ENCODE measurements around the gene FASN. TPM values are rescaled to one million over a fixed set of nuclear protein-coding genes. Genes with fewer than 3 reads are reported as not detected.
A peak's percentile ranks its signal among the peaks of the same experiment; 100 is the strongest.

Gene FASN
- total RNA-seq, 1 donor from 2014 or later = 35.1 TPM

DNA sequence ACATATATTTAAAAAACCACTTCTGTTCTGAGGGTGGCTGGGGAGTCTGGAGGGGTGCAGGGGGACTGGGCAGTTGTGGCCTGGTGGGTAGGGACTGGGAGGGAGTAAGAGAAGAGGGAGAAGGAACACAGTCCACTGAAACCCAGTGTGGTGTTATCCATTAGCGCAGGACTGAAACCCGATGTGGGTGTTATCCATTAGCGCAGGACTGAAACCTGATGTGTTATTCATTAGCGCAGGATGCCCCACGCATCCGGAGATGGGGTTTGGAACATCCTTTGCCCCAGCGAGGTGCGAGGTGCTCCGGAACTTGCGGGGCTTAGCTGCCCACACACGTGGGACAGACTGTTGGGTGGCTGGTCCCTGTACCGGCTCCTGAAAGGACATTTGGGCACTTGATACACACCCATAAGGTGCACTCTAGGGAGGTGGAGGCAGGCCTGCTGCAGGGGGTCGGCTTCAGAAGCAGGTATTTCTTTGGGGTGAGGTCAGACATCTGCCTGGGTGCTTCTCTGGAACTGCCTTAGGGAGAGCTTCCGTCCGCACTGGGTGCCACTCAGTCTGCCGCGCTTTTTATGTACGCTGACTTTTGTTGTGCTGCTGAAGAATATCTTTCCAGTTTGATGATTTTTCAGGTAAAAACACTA is 20.3 kb upstream of the FASN start:
- no peak for DNase-seq (ENCODE audit: low read depth in 2 of 2)

DNA sequence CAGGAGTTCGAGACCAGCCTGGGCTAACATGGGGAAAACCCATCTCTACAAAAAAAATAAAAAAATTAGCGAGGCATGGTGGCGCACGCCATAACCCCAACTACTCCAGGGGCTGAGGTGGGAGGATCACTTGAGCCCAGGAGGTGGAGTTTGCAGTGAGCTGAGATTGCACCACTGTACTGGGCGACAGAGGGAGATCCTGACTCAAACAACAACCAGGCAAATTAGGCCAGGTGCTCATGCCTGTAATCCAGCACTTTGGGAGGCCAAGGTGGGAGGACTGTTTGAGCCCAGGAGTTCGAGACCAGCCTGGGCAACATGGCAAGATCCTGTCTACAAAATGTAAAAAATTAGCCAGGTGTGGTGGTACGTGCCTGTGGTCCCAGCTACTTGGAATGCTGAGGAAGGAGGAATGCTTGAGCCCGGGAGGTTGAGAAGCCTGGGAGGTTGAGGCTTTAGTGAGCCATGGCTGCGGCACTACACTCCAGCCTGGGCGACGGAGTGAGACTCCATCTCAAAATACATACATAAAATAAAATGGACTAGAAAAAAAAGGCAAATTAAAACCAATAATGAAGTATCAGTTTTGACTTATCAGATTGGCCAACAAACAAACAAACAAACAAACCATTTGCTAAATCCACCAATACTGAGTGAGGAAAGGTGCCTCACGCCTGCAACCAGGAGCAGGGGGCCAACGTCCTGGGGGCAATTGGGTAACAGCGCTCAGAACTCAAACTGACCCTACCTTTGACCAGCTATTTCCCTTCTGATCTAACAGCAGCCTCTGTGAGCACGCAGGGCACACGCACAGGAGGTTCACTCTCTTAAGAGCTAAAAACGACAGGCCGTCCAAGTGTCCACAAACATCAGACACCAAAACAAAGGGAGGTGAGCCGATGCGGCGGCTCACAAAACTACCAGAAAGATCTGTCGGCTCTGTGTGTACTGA is 19.4 kb upstream of the FASN start:
- DNase-seq (ENCODE audit: low read depth in 2 of 2) = no peak

DNA sequence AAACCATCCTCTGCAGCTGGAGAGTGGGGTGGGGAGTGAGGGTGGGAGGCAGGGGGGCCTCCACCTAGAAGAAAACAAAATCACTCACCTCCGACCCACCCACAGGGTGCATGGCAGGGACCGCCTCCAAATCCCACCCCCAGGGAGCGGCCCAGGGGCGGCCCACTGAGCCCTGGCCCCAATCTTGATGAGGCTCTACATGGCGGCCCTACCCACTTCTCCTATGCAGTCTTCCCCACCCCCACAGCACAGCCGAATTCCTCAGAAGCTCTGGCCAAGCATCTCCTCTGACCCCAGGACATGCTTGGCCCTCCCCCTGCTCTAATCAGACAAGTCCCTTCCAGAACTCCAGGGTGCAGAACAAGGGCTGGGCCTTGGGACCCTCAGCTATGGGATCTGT is 18.2 kb upstream of the FASN start:
- DNase-seq (ENCODE audit: low read depth in 2 of 2) = no peak

GRCh38 chr17:82114872-82115271 is 16.8 kb upstream of the FASN start:
- DNase-seq (ENCODE audit: low read depth in 2 of 2) = peak in 1 of 2 donors; percentile 19

GRCh38 chr17:82114447-82114846 is 16.4 kb upstream of the FASN start:
- DNase-seq (ENCODE audit: low read depth in 2 of 2) = no peak

DNA sequence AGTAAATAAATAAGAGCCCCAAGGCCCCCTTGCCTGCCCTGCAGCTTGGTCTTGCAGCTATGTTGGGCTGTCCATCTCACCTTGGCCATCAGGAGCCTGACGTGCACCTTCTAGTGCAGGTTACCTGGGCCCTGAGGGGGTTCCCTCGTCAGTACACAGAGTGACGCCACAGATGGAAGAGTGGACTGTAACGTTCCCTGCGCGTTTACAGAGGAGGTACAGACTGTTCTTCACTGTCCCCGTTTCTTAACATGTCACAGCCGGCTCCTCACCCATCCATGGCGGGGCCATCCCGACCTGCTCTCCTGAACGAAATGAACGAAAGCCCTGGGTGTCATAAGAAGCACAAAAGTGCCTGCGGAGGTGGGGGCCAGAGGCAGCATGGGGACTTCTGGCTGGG is 15.9 kb upstream of the FASN start:
- DNase-seq (ENCODE audit: low read depth in 2 of 2) = no peak

DNA sequence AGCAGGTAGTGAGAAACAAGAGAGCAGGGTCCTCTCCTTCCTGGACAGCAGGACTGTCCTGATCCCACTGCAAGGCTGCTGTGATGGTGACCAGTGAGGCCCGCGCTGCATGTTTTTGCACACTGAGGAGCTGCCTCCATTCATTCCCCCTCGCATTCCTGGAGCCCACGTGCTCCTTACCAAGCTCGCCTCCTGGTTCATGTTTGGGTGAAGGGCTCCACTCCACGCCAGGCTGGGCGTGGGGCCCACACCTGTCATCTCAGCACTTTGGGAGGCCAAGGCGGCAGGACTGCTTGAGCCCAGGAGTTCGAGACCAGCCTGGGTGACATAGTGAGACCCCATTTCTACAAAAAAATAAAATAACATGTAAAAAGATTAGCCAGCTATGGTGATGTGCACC is 15.4 kb upstream of the FASN start:
- no peak for DNase-seq (ENCODE audit: low read depth in 2 of 2)

DNA sequence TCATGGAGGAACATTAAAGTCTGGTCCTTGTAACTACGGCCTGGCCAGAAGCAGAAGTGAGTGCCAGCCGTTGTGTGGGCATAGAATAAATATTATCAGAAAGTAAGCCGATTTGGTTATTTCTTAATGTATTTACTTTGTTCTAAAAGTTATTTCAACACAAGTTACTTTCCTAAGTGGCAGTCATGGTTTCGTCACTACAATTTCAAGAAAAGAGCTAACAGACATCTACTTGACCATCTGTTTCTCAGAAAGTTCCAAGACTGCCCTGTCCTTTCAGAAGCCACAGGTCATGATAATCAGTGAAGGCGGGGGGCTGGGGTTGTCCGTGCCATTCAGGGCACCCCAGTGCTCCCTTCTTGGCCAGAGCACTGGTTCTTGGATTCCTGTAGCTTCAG is 14.9 kb upstream of the FASN start:
- no peak for DNase-seq (ENCODE audit: low read depth in 2 of 2)

GRCh38 chr17:82112181-82112913 is 14.3 kb upstream of the FASN start:
- no peak for DNase-seq (ENCODE audit: low read depth in 2 of 2)

DNA sequence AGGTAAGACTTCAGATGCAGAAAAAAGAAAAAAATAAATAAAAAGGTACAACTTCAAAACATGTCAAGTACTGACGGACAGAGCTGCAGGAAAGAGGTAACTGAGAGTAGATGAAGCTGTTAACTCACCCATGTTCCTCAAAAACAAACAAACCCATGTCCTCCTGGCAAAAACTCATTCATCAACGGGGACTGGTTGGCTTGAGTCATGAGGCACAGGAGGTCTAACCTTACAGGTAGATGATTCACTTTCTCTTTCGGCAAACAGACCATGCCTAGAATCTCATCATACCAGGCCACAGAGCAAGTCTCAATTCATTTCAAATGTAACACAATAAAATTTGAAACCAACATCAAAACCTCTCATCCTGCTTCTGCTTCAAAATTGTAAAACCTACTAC is 12.3 kb upstream of the FASN start:
- DNase-seq (ENCODE audit: low read depth in 2 of 2) = no peak

DNA sequence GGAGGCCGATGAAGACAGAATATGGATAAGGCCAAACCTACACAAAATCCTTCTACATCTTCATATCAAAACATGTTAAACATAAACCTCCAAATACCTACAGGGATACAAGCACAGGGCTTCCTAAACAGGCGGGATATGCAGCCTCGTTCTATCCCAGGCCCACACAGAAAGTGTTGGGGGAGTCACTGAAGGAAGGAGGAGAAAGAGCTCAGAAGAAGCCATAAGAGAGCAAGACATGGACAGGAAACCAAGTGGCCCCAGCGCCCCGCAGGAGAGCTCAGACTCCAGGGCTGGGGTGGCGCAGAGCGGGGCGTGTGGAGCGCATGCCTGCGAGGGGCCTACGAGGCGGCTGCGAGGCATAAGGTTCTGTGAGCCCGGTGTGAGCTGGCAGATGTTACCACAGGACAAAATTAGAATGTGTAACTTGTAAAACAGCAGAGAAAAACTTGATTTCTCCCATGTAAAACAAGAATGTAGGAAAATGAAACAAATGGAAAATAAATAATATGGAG is 11.0 kb upstream of the FASN start:
- DNase-seq (ENCODE audit: low read depth in 2 of 2) = no peak

GRCh38 chr17:82108496-82108945 is 10.5 kb upstream of the FASN start:
- no peak for DNase-seq (ENCODE audit: low read depth in 2 of 2)

DNA sequence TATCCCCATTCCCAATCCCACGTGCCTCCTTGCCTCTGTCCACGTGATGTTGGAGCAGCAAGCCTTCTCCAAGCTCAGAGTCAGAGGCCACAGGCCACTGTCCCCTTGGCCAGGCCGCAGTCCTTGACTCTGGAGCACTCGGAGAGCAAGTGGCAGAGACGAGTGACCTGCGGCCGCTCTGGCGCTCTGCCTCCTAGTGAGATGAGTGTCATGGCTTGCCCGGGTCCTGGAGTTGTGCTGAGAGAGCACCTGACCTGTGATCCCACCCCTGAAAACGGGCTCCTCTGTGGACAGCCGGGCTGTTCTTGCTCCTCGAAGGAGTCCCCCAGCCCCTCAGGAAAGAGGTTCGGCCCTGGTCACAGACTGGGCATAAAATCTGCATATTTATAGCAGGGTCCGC is 10.0 kb upstream of the FASN start:
- no peak for DNase-seq (ENCODE audit: low read depth in 2 of 2)

- peak in 1 of 2 donors; percentile 31 for DNase-seq (ENCODE audit: low read depth in 2 of 2)
Measured at GRCh38 chr17:82107341-82107860, 9.4 kb upstream of the FASN start.

- DNase-seq (ENCODE audit: low read depth in 2 of 2) = no peak
Measured at GRCh38 chr17:82106688-82107305, 8.8 kb upstream of the FASN start.

GRCh38 chr17:82105882-82106687 is 8.0 kb upstream of the FASN start:
- peak; percentile 29 to 53 for DNase-seq (ENCODE audit: low read depth in 2 of 2)

DNA sequence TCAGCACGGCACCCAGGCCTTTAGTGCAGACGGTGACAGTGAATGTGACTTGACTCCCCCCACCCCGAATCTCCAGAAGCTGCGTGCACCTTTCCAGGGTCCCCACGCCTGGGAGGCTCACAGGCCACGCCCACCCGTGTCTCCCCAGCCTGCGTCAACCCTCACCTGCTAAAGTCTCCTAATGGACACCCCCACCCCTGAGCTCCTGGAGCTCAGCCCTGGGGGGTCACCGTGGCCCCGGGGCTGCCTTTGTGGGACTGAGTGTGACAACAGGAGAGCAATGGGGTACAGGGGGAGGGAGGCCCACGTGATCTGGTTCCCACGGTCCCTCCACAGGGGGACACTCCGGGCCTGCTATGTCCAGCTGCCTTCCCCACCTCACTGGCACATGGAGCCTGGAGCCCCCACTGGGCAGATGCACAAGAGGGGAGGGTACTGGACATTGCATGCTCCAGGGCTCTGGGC is 7.4 kb upstream of the FASN start:
- no peak for DNase-seq (ENCODE audit: low read depth in 2 of 2)

DNA sequence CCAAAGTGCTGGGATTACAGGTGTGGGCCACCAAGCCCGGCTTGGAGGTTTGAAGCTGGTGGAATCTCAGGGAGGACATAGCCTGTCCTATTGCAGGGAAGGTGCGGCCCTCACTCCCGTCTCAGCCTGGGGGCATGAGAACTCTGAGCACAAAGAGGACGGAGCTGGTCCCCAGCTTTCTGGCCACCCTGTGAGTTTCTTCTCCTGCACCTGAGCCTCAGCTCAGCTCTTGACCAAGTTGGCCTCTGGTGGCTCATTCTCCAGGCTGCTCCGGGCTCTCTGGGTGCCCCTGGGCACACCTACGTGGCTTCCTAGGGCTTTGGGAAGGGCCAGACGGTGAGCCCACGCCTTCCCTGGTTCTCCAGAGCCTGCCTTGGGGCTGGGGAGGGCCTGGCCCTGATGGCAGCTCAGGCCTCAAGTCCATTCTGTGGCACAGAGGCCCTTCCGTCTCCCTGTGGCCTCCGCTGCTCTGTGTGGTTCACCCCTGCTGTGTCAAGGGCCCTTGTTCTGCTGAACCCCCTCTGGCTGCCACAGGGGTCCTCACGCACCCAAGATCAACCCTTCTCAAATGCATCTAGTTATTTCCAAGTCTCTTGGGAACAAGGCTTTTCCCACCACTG is 6.9 kb upstream of the FASN start:
- DNase-seq (ENCODE audit: low read depth in 2 of 2) = no peak

DNA sequence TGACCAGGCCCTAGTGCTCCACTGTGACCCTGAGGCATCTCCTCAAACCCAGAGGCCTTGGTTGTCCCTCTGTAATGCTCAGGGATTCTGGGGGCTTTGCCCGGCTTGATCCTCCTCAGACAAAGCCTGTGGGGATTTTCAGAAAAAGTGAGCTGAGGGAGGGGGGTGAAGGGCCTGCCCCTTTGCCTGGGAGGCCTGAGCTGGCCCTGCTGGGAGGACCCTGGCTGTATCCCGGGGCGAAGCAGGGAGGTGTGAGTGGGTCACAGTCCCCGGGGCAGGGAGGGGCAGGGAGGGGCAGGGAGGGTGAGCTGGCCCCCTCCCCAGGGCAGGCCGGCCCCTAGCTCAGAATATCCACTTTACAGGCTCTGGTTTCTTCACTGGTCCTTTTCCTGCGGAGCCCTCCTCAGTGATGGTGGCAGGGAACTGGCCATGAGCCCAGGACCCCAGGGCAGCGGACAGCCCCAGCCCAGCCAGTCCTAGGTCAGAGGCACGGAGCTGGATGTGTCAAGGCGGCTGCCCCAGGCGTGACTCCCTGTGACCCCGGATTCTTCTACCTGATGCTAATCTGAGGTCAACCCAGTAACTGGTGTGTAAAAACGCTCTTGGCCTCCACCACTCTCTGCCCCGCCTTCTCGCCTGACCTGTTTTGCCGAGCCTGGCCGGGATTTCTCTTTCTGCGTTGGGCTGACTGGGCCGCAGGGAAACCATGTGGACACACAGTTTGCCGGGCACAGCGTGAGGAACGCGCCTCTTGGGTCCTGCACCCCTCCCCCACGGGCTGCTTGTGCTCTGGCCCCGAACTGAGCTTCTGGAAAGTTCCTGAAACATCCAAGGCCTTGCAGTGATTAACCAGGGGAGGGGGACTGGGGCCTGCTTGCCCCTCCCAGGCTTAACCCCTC is 5.8 kb upstream of the FASN start:
- no peak for DNase-seq (ENCODE audit: low read depth in 2 of 2)

Measured in lung microvascular endothelial cell (primary cell).